GM11168 (cell line): Measurements from ENCODE around the gene ADAM22.

ENCODE experiments used
- in situ Hi-C: fragments of 300-500 bp; cut with MboI; formaldehyde crosslinking; loops from one replicate; pipeline ENCODE4 v1.12.0; 2022; ENCODE audit warnings: low sequenced_read_pairs; ENCODE audit not compliant: unreplicated experiment

Gene ADAM22

GRCh38 chr7:88092676-88092999 is 158.6 kb downstream of the ADAM22 start:
- in situ Hi-C loops: no loop called here

DNA sequence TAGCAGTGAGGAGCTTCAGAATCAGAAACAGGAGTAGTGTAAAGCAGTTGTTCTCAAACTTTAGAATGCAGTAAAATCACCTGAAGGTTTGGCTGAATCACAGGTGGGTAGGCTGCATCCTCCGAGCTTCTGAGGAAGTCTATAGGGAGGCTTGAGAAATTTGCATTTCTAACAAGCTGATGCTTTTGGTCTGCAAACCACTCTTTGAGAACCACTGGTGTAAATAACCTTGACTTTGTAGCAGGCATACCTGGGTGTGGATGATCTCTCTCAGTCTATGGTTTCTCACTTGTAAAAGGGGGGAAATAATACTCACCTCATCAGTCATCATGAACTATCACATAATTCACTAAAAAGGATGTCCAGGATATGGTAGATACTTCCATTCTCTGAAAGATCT is 167.7 kb downstream of the ADAM22 start:
- in situ Hi-C loops: loop anchor here (10.0 kb wide), 1 partner anchor 197 kb away; no protein-coding TSS in a partner anchor

DNA sequence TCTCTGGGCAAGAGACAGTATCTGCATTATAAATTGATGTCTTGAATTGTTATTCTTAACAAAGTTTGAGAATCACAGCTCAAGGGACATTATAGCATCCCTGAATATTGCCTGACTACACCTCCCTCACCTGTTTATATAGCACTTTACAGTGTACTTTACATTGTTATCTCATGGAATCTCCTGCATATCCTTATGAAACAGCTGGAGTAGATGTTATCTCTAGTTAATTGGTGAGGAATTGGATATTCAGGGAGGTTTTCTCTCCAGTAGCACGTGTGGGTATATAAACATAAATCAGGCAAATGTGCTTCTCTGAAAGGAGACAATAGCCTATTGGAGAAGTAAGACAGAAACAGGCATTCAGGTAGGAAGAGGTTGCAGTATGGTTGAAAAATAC is 168.6 kb downstream of the ADAM22 start:
- in situ Hi-C loops: loop anchor here (10.0 kb wide), 1 partner anchor 198 kb away; no protein-coding TSS in a partner anchor

DNA sequence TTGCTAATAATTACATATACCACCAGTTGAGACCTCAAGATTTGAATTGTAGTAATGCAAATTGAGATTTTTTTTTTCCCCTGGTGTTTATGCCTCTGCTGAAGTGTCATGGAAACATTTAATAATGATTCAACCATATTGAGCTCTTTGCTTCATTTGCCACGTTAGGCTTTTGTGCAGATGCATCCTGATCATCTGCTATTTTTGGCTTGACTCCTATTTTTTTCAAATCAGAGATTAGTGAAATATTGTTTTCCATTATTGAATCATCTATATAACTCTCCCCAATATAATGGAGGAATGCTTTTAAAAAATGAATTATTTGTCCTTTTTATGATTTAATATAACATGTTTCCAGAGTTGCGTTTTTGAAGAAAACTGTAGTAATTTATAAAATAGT is 170.7 kb downstream of the ADAM22 start:
- in situ Hi-C loops: loop anchor here (10.0 kb wide), 1 partner anchor 200 kb away; no protein-coding TSS in a partner anchor

DNA sequence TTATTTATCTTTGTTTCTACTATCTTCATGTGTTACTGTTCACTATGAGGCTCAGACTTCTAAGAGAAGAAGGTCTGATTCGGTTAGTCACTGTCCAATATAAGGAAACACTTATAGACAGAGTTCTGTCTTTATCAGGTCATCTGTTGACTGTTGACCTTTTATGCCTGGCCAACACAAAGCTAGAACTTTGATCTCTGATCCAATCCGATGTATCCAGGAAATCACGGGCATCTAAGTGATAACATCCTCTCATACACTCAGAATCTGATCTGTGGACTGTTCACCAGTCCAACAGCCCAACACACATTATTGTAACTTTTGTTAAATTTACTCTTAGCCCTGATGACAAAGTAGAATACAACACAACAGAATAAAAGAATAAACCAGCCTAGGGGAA is 171.2 kb downstream of the ADAM22 start:
- in situ Hi-C loops: loop anchor here (10.0 kb wide), 1 partner anchor 200 kb away; no protein-coding TSS in a partner anchor

GRCh38 chr7:88106434-88106833 is 172.4 kb downstream of the ADAM22 start:
- in situ Hi-C loops: loop anchor here (10.0 kb wide), 1 partner anchor 202 kb away; no protein-coding TSS in a partner anchor

DNA sequence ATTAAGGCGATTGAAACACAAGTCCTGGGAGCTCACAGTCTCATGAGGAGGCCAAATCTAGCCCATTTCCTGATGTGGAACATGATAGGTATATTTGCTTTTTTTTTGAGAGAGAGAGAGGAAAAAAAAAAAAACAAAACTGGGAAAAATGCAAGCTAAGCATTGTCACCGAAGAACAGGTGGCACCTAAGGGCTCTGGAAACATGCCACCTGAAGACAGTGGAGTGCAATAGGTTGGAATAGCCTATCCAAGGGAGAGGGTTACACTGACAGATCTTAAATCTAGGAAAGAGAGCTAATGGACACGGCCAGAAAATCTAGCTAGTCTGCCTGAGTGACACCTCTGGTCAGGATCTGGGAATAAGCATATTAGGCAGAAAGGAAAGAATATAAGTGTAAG is 175.6 kb downstream of the ADAM22 start:
- in situ Hi-C loops: loop anchor here (5.0 to 10.0 kb wide), 3 partner anchors 42 to 315 kb away; no protein-coding TSS in a partner anchor

DNA sequence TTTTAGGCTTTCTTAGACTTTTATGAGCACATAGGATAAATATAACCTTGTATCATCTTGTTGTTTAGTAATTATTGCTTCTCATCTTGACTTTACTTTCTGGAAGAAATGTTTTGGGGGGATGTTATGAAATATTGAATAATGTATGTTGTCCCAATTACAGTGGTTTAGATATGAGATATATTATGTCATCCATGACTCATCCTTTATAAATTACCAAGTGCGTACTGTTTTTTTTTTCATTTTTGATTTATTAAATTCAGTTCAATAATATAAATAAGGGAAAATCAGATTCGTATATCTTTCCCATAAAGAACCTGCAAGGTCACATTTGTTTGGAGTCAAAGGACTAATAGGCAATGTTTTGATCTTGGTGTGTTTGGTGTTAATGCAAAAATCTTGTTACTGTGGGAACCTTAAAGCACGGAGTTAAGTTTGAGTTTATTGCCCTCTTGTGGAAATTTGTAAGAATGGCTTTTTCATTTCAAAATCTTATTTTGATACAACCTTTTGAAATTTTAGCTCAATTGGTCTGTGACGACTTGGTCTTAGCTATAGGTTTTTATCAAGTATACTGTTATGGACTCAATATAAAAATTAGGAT is 177.2 kb downstream of the ADAM22 start:
- in situ Hi-C loops: loop anchor here (5.0 to 10.0 kb wide), 2 partner anchors 44 to 316 kb away; no protein-coding TSS in a partner anchor

- in situ Hi-C loops: loop anchor here (5.0 to 10.0 kb wide), 2 partner anchors 45 to 317 kb away; no protein-coding TSS in a partner anchor
Observed at GRCh38 chr7:88111954-88112471, 178.0 kb downstream of the ADAM22 start.

GRCh38 chr7:88115258-88115796 is 181.3 kb downstream of the ADAM22 start:
- in situ Hi-C loops: loop anchor here (10.0 kb wide), 1 partner anchor 321 kb away; no protein-coding TSS in a partner anchor

- in situ Hi-C loops: loop anchor here (10.0 kb wide), 1 partner anchor 321 kb away; no protein-coding TSS in a partner anchor
Observed at GRCh38 chr7:88115816-88116215, 181.8 kb downstream of the ADAM22 start.

DNA sequence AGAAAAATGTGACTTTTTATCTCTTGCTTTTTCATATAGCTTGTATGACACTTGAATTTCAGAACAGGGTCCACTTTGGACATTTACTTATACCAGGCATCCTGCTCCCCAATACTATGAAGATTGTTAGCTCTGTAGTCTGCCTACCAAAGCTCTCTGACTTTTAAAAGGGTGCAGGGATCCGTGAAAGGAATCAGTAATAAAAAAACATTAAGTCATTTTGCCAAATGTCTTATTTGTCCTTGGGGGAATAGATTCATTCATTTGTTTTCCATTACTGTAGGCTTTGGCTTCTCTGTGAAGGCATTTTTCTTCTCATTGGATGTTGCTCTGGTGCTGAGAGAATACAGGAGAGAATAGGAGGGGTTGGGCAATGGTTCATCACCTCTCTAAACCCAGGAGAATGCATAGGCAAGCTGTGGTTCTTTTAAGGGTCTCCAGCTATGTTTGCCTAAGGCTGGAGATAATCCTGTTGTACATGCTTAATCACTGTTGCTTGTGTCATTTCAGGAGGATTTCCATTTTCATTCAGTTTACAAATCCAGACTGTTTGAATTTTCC is 182.3 kb downstream of the ADAM22 start:
- in situ Hi-C loops: loop anchor here (10.0 kb wide), 1 partner anchor 322 kb away; no protein-coding TSS in a partner anchor

DNA sequence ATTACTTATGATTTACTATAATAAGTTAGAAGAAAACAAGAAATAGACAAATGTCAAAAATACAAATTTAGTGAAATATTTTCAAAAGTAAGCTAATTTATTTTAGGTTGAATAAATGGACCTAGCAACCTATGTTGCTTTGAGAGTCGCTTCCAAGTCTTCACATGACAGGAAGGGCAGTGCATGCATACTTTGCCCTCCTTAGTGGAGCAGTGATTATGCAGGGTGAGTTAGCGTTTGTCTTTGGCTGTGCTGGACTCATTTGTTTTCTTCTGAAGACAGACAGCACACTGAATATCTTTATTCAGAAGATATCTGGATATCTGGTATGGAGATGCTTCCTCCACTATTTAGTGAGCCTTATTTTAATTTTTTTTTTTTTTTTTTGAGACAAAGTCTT is 183.3 kb downstream of the ADAM22 start:
- in situ Hi-C loops: loop anchor here (10.0 kb wide), 1 partner anchor 323 kb away; no protein-coding TSS in a partner anchor

DNA sequence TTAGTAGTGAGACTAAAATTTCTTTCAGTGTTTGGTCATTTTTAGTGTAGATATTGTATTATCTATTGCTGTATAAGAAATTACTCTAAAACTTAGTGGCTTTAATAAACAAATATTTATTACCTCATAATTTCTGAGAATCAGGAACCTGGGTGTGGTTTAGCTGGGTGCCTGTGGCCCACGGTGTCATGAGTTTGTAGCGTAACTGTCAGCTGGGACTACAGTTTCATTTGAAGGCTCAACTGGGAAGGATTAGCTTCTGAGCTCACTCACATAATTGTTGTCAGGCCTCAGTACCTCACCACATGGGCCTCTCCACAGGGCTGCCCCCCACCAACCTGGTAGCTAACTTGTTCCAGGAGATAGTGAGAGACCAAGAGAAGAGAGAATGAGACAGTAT is 187.3 kb downstream of the ADAM22 start:
- in situ Hi-C loops: no loop called here

DNA sequence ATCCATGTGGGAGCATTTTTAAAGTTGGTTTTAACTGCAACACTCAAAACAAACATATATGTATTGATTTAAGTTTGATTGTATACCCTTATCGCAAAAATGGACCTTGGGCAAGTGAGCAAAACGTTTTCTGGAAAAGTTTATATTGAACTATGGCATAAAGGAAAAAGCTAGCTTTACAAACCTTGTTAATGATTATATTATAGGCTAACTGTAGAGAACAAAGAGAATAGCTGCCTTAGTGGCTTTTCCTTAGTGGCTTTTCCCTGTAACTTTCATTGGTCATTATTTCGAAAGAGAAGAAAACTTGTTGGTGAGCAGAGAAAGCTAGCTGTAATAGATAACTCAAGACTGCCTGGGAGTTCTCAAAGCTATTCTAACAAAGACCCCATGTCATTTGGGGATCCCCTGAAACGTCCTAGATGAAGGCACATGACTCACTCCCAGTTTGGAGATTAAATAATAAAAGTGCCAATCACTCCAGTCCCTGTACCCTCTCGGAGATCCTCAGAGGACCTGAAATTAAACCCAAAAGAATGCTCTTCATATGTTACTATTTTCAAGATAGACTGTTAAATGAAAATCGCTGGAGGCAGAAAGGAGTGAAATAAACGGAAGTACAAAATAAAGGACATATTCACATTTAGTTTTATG is 193.7 kb downstream of the ADAM22 start:
- in situ Hi-C loops: no loop called here

GRCh38 chr7:88132725-88133124 is 198.7 kb downstream of the ADAM22 start:
- in situ Hi-C loops: no loop called here

GRCh38 chr7:88140947-88141346 is 206.9 kb downstream of the ADAM22 start:
- in situ Hi-C loops: no loop called here

DNA sequence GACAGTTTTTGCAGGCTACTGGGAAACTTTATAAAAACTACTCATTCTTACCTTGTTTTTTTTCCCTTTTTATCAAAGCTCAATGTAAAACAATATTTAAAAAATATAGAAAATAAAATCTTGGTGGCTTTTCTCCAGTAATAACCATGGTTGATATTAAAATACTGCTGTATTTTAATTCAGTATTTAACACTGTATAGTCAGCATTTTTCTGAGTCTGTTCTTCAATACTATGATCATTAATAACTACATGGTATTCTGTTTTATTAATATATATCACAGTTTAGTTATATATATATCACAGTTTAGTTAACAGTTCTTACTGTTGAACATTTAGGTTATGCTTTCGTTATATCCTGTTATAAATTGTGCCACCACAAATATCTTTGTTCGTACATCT is 207.4 kb downstream of the ADAM22 start:
- in situ Hi-C loops: no loop called here

DNA sequence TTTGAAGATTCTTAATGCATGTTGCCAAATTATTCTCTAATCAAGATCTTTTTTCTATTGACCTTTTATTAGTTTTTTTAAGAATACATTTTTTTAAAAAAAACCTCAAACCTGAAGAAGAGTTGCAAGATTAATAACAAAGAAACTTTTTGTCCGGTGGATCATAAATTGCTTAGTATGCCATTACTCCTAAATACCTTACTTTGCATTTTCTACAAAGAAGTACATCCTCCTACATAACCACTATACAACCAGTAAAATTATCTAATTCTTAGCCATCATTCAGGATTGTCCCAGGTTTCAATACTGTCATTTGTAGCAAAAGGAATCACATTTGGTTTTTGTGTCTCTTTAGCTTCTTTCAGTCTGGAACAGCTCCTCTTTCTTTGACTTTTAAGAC is 207.9 kb downstream of the ADAM22 start:
- in situ Hi-C loops: no loop called here

- in situ Hi-C loops: no loop called here
Observed at GRCh38 chr7:88146616-88147015, 212.6 kb downstream of the ADAM22 start.

DNA sequence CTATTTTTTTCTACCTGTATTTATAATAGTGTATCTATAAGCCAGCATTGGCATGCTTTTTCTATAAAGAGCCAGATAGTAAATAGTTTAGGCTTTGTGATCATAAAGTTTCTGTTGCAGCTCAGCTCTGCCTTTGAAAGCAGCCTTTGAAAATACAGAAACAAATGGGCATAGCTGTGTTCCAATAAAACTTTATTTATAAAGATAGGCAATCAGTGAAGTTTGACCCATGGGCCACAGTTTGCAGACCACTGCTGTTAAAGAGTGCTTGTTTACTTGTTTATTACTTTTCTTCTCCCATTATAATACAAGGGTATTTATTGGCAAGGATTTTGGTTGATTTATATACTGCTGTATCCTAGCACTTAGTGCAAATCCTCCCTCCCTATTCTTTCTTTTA is 213.3 kb downstream of the ADAM22 start:
- in situ Hi-C loops: no loop called here
